GM18951 (cell line): ENCODE results near the gene LAMC3.

Source experiments
- POLR2A ChIP-seq: IDR thresholded peaks from 4 replicates; pipeline ENCODE4 v1.6.1; 2011; ENCODE audit warnings: mild to moderate bottlenecking; ENCODE audit not compliant: insufficient read length, insufficient read depth; ENCODE audit errors: extremely low read depth
- in situ Hi-C: fragments of 300-500 bp; cut with MboI; formaldehyde crosslinking; loops from one replicate; pipeline ENCODE4 v1.12.0; 2022; ENCODE audit warnings: low sequenced_read_pairs, mixed read lengths, inconsistent platforms; ENCODE audit not compliant: unreplicated experiment

Gene LAMC3

GRCh38 chr9:130972277-130972956 is 36.6 kb upstream of the LAMC3 start:
- in situ Hi-C loops, result no loop called here
- no peak for TF ChIP-seq POLR2A

- no peak for TF ChIP-seq POLR2A
- in situ Hi-C loops, result no loop called here
These were observed 35.9 kb upstream of the LAMC3 start for GRCh38 chr9:130972957-130973685.

GRCh38 chr9:130973686-130974281 is 35.2 kb upstream of the LAMC3 start:
- TF ChIP-seq POLR2A, result no peak
- in situ Hi-C loops, result no loop called here

- in situ Hi-C loops, result no loop called here
- TF ChIP-seq POLR2A, result no peak
These were observed 34.3 kb upstream of the LAMC3 start for GRCh38 chr9:130974697-130975096.

GRCh38 chr9:130975156-130975555 is 33.8 kb upstream of the LAMC3 start:
- TF ChIP-seq POLR2A, result no peak
- in situ Hi-C loops, result no loop called here

- TF ChIP-seq POLR2A, result no peak
- in situ Hi-C loops, result no loop called here
These were observed 32.8 kb upstream of the LAMC3 start for GRCh38 chr9:130975932-130976841.

- no peak for TF ChIP-seq POLR2A
- in situ Hi-C loops, result no loop called here
These were observed 31.2 kb upstream of the LAMC3 start for GRCh38 chr9:130977811-130978221.

GRCh38 chr9:130979591-130980385 is 29.2 kb upstream of the LAMC3 start:
- in situ Hi-C loops, result no loop called here
- no peak for TF ChIP-seq POLR2A

- no peak for TF ChIP-seq POLR2A
- in situ Hi-C loops, result no loop called here
These were observed 28.4 kb upstream of the LAMC3 start for GRCh38 chr9:130980526-130980925.

- in situ Hi-C loops, result no loop called here
- no peak for TF ChIP-seq POLR2A
These were observed 27.8 kb upstream of the LAMC3 start for GRCh38 chr9:130981002-130981755.

- in situ Hi-C loops, result no loop called here
- TF ChIP-seq POLR2A, result no peak
These were observed 27.2 kb upstream of the LAMC3 start for GRCh38 chr9:130981756-130982137.
